Measurements from ENCODE around the gene FGF18.

The FGF18 gene

DNA sequence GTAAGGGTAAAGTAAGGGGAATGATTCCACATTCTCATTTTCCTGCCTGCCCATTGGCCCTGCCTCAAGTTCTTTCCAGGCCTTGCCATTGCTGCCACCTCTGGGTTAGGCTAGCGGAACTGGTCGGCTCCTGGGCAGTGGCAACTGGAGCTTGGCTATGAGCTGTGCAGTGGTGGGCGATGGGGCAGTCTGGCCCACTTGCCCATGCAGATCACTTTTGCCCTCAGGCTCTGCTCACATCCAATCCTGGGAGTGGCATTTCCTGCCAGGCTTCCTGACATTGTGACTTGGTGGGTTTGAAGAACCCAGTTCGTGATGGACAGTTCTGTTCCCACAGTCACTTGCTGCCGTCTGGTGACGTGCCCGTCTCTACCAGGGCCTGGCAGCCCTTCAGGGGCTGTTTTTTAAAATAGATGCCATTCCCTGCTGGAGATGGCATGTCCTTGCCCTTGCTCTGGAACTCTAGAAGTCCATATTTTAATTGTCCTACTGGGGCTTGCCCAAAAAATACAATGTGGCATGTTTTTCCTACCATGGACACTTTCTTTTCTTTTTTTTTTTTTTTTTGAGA lies 86.1 kb downstream of the FGF18 start:
- DNase-seq = no peak

GRCh38 chr5:171506951-171507350 lies 87.5 kb downstream of the FGF18 start:
- DNase-seq = no peak

Measured in NCI-H146 (cell line).